Neural cell (in vitro differentiated cells): ENCODE data around the gene F13B. TPM values are rescaled to one million over a fixed set of nuclear protein-coding genes. Genes with fewer than 3 reads are reported as not detected.
"Not testable (repeated sequence)": the region's sequence is repeated elsewhere in the genome, so short reads cannot be mapped to it uniquely, and the experiment has no call there.

Experiments used
- H2AFZ ChIP-seq: fragments of 200-600, 300-800 bp; sonication (generic), shearing (Covaris generic); 2 replicates; pipeline ENCODE4 v1.6.0; 2014; ENCODE audit warnings: low read depth, mild to moderate bottlenecking, antibody characterized with exemption, low read length, moderate library complexity
- H3F3A ChIP-seq: fragments of 200-600 bp; shearing (Covaris generic); 2 replicates; pipeline ENCODE4 v1.6.1; 2016; ENCODE audit warnings: mild to moderate bottlenecking, moderate library complexity, mixed read lengths, antibody characterized with exemption, low read length; ENCODE audit not compliant: insufficient read depth, poor library complexity, severe bottlenecking
- H3K27ac ChIP-seq: fragments of 200-600, 300-800 bp; sonication (generic), shearing (Covaris generic); 2 replicates; pipeline ENCODE4 v1.5.1; 2014; ENCODE audit warnings: mild to moderate bottlenecking, low read length, moderate library complexity
- H3K27me3 ChIP-seq: fragments of 300-800, 200-600 bp; sonication (generic), shearing (Covaris generic); 2 replicates; pipeline ENCODE4 v1.6.0; 2014; ENCODE audit warnings: mild to moderate bottlenecking, low read depth, low read length, moderate library complexity; ENCODE audit not compliant: insufficient read depth
- H3K36me3 ChIP-seq: fragments of 300-800, 200-600 bp; sonication (generic), shearing (Covaris generic); 2 replicates; pipeline ENCODE4 v1.5.1; 2014; ENCODE audit warnings: mild to moderate bottlenecking, antibody characterized with exemption, low read length, moderate library complexity; ENCODE audit not compliant: insufficient read depth
- H3K4me2 ChIP-seq: fragments of 300-800, 200-600 bp; sonication (generic), shearing (Covaris generic); 2 replicates; pipeline ENCODE4 v1.6.0; 2014; ENCODE audit warnings: mild to moderate bottlenecking, low read length
- H3K4me3 ChIP-seq: fragments of 300-800, 200-600 bp; sonication (generic), shearing (Covaris generic); 2 replicates; pipeline ENCODE4 v1.5.1; 2014; ENCODE audit warnings: mild to moderate bottlenecking, low read length, moderate library complexity
- H3K79me2 ChIP-seq: fragments of 200-600 bp; shearing (Covaris generic); replicated peaks from 2 replicates; pipeline ENCODE4 v1.6.0; 2014; ENCODE audit warnings: mild to moderate bottlenecking, low read length, moderate library complexity; ENCODE audit not compliant: insufficient read depth
- H3K9ac ChIP-seq: fragments of 300-800, 200-600 bp; sonication (generic), shearing (Covaris generic); 2 replicates; pipeline ENCODE4 v1.6.1; 2016; ENCODE audit warnings: mild to moderate bottlenecking, low read length, mixed read lengths
- H3K9me2 ChIP-seq: fragments of 200-600 bp; shearing (Covaris generic); 2 replicates; pipeline ENCODE4 v1.6.1; 2016; ENCODE audit warnings: mild to moderate bottlenecking, low read length, mixed read lengths; ENCODE audit not compliant: insufficient read depth
- H3K9me3 ChIP-seq: fragments of 200-600, 300-800 bp; sonication (generic), shearing (Covaris generic); 2 replicates; pipeline ENCODE4 v1.6.1; 2016; ENCODE audit warnings: mild to moderate bottlenecking, mixed run types, low read length, moderate library complexity, mixed read lengths
- H4K20me1 ChIP-seq: fragments of 200-600 bp; shearing (Covaris generic); 2 replicates; pipeline ENCODE4 v1.6.1; 2016; ENCODE audit warnings: mild to moderate bottlenecking, mixed run types; ENCODE audit not compliant: insufficient read depth
- CTCF ChIP-seq: fragments of 450-650 bp; IDR thresholded peaks from 2 replicates; pipeline ENCODE4 v1.5.1; 2014; ENCODE audit warnings: antibody characterized with exemption, mild to moderate bottlenecking, moderate library complexity; ENCODE audit not compliant: poor library complexity, severe bottlenecking
- EP300 ChIP-seq: fragments of 450-650 bp; conservative IDR thresholded peaks from 2 replicates; pipeline ENCODE4 v1.6.1; 2014; ENCODE audit warnings: antibody characterized with exemption, mild to moderate bottlenecking, moderate library complexity; ENCODE audit not compliant: poor library complexity, severe bottlenecking
- EZH2 ChIP-seq: fragments of 200-600, 300-800 bp; shearing (Covaris generic), sonication (generic); IDR thresholded peaks from 2 replicates; pipeline ENCODE4 v1.6.1; 2014; ENCODE audit warnings: antibody characterized with exemption, low read length, borderline replicate concordance, mild to moderate bottlenecking; ENCODE audit not compliant: insufficient read depth, poor library complexity, severe bottlenecking
- MXI1 ChIP-seq: fragments of 450-650 bp; conservative IDR thresholded peaks from 2 replicates; pipeline ENCODE4 v1.6.1; 2014; ENCODE audit warnings: antibody characterized with exemption, mild to moderate bottlenecking; ENCODE audit not compliant: poor library complexity, severe bottlenecking
- POLR2AphosphoS5 ChIP-seq: IDR thresholded peaks from 2 replicates; pipeline ENCODE4 v1.6.1; 2012
- RAD21 ChIP-seq: fragments of 450-650 bp; conservative IDR thresholded peaks from 2 replicates; pipeline ENCODE4 v1.6.1; 2014; ENCODE audit warnings: antibody characterized with exemption, mild to moderate bottlenecking, moderate library complexity
- SMC3 ChIP-seq: fragments of 450-650 bp; conservative IDR thresholded peaks from 2 replicates; pipeline ENCODE4 v1.6.1; 2014; ENCODE audit warnings: antibody characterized with exemption, mild to moderate bottlenecking, moderate library complexity; ENCODE audit not compliant: poor library complexity
- TAF1 ChIP-seq: IDR thresholded peaks from 2 replicates; pipeline ENCODE4 v1.6.1; 2012; ENCODE audit warnings: low read depth
- polyA plus RNA-seq: library from polyadenylated mRNA; depleted of rRNA; stranded (reverse); fragments of >200 nt; gene quantifications from 2 replicates; pipeline ENCODE4 v1.2.3, GENCODE V29; 2014
- TF ChIP-seq, protein P1 (sequence below): IDR thresholded peaks from 2 replicates; pipeline ENCODE4 v1.6.1; 2012; ENCODE audit warnings: borderline replicate concordance

The F13B gene
- polyA plus RNA-seq, 1 donor from 2014 or later: not detected

GRCh38 chr1:197036861-197037260 is 30.2 kb downstream of the F13B start:
- no peak overlapping the region for H3K9ac ChIP-seq
- H3K27ac ChIP-seq: no peak overlapping the region
- H3F3A ChIP-seq: no peaks in the 10 kb centered on the region
- no peaks in the 10 kb centered on the region for H3K27me3 ChIP-seq
- no peak overlapping the region for H3K4me3 ChIP-seq
- H4K20me1 ChIP-seq: no peaks in the 10 kb centered on the region
- TF ChIP-seq CTCF: no peak
- no peaks in the 10 kb centered on the region for H3K79me2 ChIP-seq
- no peak overlapping the region for H2AFZ ChIP-seq
- no peaks in the 10 kb centered on the region for H3K9me3 ChIP-seq
- H3K9me2 ChIP-seq: no peaks in the 10 kb centered on the region
- no peaks in the 10 kb centered on the region for H3K36me3 ChIP-seq
- H3K4me2 ChIP-seq: no peak overlapping the region

GRCh38 chr1:197034631-197035339 is 32.3 kb downstream of the F13B start:
- H3K9me3 ChIP-seq, H3K4me2 ChIP-seq, H3K27ac ChIP-seq, H3K36me3 ChIP-seq, H3K9ac ChIP-seq, H3K79me2 ChIP-seq, H3K4me3 ChIP-seq, H4K20me1 ChIP-seq, H3K27me3 ChIP-seq, H3K9me2 ChIP-seq, H3F3A ChIP-seq, H2AFZ ChIP-seq: not testable (repeated sequence)

GRCh38 chr1:197029749-197030148 is 37.3 kb downstream of the F13B start:
- no peaks in the 10 kb centered on the region for H3K36me3 ChIP-seq
- no peak overlapping the region for H3K9ac ChIP-seq
- H3K4me3 ChIP-seq: no peak overlapping the region
- H3K79me2 ChIP-seq: no peaks in the 10 kb centered on the region
- H2AFZ ChIP-seq: no peak overlapping the region
- H4K20me1 ChIP-seq: no peaks in the 10 kb centered on the region
- TF ChIP-seq RAD21 (no peak), SMC3 (no peak), MXI1 (no peak), POLR2AphosphoS5 (no peak), EP300 (no peak), EZH2 (no peak), CTCF (no peak), TAF1 (no peak)
- TF ChIP-seq, protein P1, sequence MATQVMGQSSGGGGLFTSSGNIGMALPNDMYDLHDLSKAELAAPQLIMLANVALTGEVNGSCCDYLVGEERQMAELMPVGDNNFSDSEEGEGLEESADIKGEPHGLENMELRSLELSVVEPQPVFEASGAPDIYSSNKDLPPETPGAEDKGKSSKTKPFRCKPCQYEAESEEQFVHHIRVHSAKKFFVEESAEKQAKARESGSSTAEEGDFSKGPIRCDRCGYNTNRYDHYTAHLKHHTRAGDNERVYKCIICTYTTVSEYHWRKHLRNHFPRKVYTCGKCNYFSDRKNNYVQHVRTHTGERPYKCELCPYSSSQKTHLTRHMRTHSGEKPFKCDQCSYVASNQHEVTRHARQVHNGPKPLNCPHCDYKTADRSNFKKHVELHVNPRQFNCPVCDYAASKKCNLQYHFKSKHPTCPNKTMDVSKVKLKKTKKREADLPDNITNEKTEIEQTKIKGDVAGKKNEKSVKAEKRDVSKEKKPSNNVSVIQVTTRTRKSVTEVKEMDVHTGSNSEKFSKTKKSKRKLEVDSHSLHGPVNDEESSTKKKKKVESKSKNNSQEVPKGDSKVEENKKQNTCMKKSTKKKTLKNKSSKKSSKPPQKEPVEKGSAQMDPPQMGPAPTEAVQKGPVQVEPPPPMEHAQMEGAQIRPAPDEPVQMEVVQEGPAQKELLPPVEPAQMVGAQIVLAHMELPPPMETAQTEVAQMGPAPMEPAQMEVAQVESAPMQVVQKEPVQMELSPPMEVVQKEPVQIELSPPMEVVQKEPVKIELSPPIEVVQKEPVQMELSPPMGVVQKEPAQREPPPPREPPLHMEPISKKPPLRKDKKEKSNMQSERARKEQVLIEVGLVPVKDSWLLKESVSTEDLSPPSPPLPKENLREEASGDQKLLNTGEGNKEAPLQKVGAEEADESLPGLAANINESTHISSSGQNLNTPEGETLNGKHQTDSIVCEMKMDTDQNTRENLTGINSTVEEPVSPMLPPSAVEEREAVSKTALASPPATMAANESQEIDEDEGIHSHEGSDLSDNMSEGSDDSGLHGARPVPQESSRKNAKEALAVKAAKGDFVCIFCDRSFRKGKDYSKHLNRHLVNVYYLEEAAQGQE: no peak
- no peak overlapping the region for H3K4me2 ChIP-seq
- no peaks in the 10 kb centered on the region for H3K27me3 ChIP-seq
- H3K9me2 ChIP-seq: no peaks in the 10 kb centered on the region
- no peaks in the 10 kb centered on the region for H3F3A ChIP-seq
- H3K9me3 ChIP-seq: no peaks in the 10 kb centered on the region
- H3K27ac ChIP-seq: no peak overlapping the region
